HepG2 (cell line): ENCODE results near the gene TUFM. TPM values are rescaled to one million over a fixed set of nuclear protein-coding genes. Genes with fewer than 3 reads are reported as not detected.

Experiments
- ATF7 ChIP-seq, 2 experiments: fragments of 450-650 bp in 1 of 2; sonication (generic) in 1 of 2; formaldehyde crosslinking in 1 of 2; IDR thresholded peaks; 2 replicates each; pipeline versions ENCODE4 v1.4.0 to v1.6.1; 2016 to 2020; ENCODE audit warnings: antibody characterized with exemption in 1 of 2, mild to moderate bottlenecking in 1 of 2, missing genetic modification reagents in 1 of 2
- EP300 ChIP-seq, 3 experiments: sonication (generic) in 1 of 3; formaldehyde crosslinking in 1 of 3; IDR thresholded peaks; 2 replicates each; pipeline versions ENCODE4 v1.5.1 to v1.6.1; 2011 to 2020; ENCODE audit warnings: low read depth in 2 of 3, low read length in 2 of 3, borderline replicate concordance in 1 of 3, improper control_type of control experiment in 1 of 3, mild to moderate bottlenecking in 1 of 3, missing genetic modification reagents in 1 of 3, moderate library complexity in 1 of 3
- FOSL2 ChIP-seq: sonication (generic); formaldehyde crosslinking; IDR thresholded peaks from 2 replicates; pipeline ENCODE4 v1.4.0; 2020; ENCODE audit warnings: missing genetic modification reagents
- FOXA3 ChIP-seq: IDR thresholded peaks from 2 replicates; pipeline ENCODE4 v1.6.1; 2016; ENCODE audit warnings: missing genetic modification reagents, missing compliant biosample characterization
- PTBP1 ChIP-seq: fragments of 200-400 bp; formaldehyde crosslinking; IDR thresholded peaks from 2 replicates; pipeline ENCODE4 v1.6.1; 2018; ENCODE audit warnings: low read length, low read depth; ENCODE audit not compliant: poor library complexity, severe bottlenecking
- SAFB2 ChIP-seq: sonication (generic); formaldehyde crosslinking; IDR thresholded peaks from 2 replicates; pipeline ENCODE4 v1.5.1; 2020; ENCODE audit warnings: missing genetic modification reagents, low read depth, mild to moderate bottlenecking, borderline replicate concordance
- SRY ChIP-seq: sonication (generic); formaldehyde crosslinking; IDR thresholded peaks from 2 replicates; pipeline ENCODE4 v1.8.0; 2022; ENCODE audit warnings: mild to moderate bottlenecking, missing genetic modification reagents
- TBX3 ChIP-seq: fragments of 450-650 bp; IDR thresholded peaks from 2 replicates; pipeline ENCODE4 v1.6.1; 2017; ENCODE audit warnings: antibody characterized with exemption, mild to moderate bottlenecking, inconsistent platforms, borderline replicate concordance
- TRAFD1 ChIP-seq: sonication (generic); formaldehyde crosslinking; IDR thresholded peaks from 2 replicates; pipeline ENCODE4 v1.5.1; 2020; ENCODE audit warnings: missing genetic modification reagents, mild to moderate bottlenecking, borderline replicate concordance
- ZBTB10 ChIP-seq: sonication (generic); formaldehyde crosslinking; IDR thresholded peaks from 2 replicates; pipeline ENCODE4 v1.4.0; 2020; ENCODE audit warnings: missing genetic modification reagents, borderline replicate concordance
- ZNF101 ChIP-seq: sonication (generic); formaldehyde crosslinking; IDR thresholded peaks from 2 replicates; pipeline ENCODE4 v1.4.0; 2020; ENCODE audit warnings: mild to moderate bottlenecking, low read depth, missing genetic modification reagents, borderline replicate concordance
- ZNF124 ChIP-seq: sonication (generic); formaldehyde crosslinking; IDR thresholded peaks from 2 replicates; pipeline ENCODE4 v1.4.0; 2020; ENCODE audit warnings: missing genetic modification reagents
- ZNF224 ChIP-seq: sonication (generic); formaldehyde crosslinking; IDR thresholded peaks from 2 replicates; pipeline ENCODE4 v1.5.0; 2020; ENCODE audit warnings: mild to moderate bottlenecking, missing genetic modification reagents
- ZNF547 ChIP-seq: sonication (generic); formaldehyde crosslinking; IDR thresholded peaks from 2 replicates; pipeline ENCODE4 v1.5.1; 2020; ENCODE audit warnings: mild to moderate bottlenecking, missing genetic modification reagents
- ZNF781 ChIP-seq: sonication (generic); formaldehyde crosslinking; IDR thresholded peaks from 2 replicates; pipeline ENCODE4 v1.5.1; 2020; ENCODE audit warnings: borderline replicate concordance, mild to moderate bottlenecking, missing genetic modification reagents; ENCODE audit errors: not compliant biosample characterization
- ZNF883 ChIP-seq: sonication (generic); formaldehyde crosslinking; IDR thresholded peaks from 2 replicates; pipeline ENCODE4 v1.5.1; 2020; ENCODE audit warnings: mild to moderate bottlenecking, missing genetic modification reagents; ENCODE audit errors: not compliant biosample characterization
- ZNF891 ChIP-seq: sonication (generic); formaldehyde crosslinking; IDR thresholded peaks from 2 replicates; pipeline ENCODE4 v1.5.0; 2020; ENCODE audit warnings: mild to moderate bottlenecking, missing genetic modification reagents
- ZSCAN31 ChIP-seq: sonication (generic); formaldehyde crosslinking; IDR thresholded peaks from 2 replicates; pipeline ENCODE4 v1.5.0; 2020; ENCODE audit warnings: low read depth, mild to moderate bottlenecking, missing genetic modification reagents
- polyA plus RNA-seq, 8 experiments: library from polyadenylated mRNA; depleted of rRNA in 3 of 8; stranded (reverse) in 7 of 8; unstranded in 1 of 8; fragments of >200 nt; fragmentation: Illumina TruSeq in 4 of 8; extraction: Trizol in 4 of 8; gene quantifications; 2 replicates each; pipeline versions ENCODE4 v1.2.1 to v1.2.3, GENCODE V29; 2011 to 2016; ENCODE audit warnings: low read depth in 4 of 8, missing spikeins in 1 of 8, mixed read lengths in 1 of 8; ENCODE audit not compliant: insufficient read depth in 1 of 8
- total RNA-seq, 5 experiments: library from RNA; depleted of rRNA; stranded (reverse); fragments of >200 nt; fragmentation: Illumina TruSeq; extraction: Trizol; gene quantifications; 2 replicates each; pipeline ENCODE4 v1.2.3, GENCODE V29; 2016; ENCODE audit warnings: low read depth in 1 of 5
- TF ChIP-seq, protein P1 (sequence below): sonication (generic); formaldehyde crosslinking; IDR thresholded peaks from 2 replicates; pipeline ENCODE4 v1.5.1; 2020; ENCODE audit warnings: missing genetic modification reagents, mild to moderate bottlenecking, borderline replicate concordance
- TF ChIP-seq, protein P2 (sequence below): sonication (generic); formaldehyde crosslinking; IDR thresholded peaks from 2 replicates; pipeline ENCODE4 v1.8.0; 2022; ENCODE audit warnings: missing genetic modification reagents, mild to moderate bottlenecking, borderline replicate concordance

Gene TUFM
- total and polyA plus RNA-seq, 2 of the 13 experiments (the other 11 are each of a cell fraction or from before 2014, with no cell fraction given), result 206 to 298 TPM

GRCh38 chr16:28863929-28864793, 18.0 kb upstream of the TUFM start (continued):
- TF ChIP-seq ZNF883 (CRISPR knock-in tag), result peak; percentile 40
- TF ChIP-seq ZNF101 (CRISPR knock-in tag), result no peak
- TF ChIP-seq ZNF781, result peak; percentile 50
- TF ChIP-seq EP300 (IDR thresholded peaks at IDR 0.05; ENCODE audit: low read depth in 2 of 2, low read length in 2 of 2), result no peak; a peak in 1 of 4 replicates
- no peak for TF ChIP-seq EP300 (CRISPR knock-in tag; IDR thresholded peaks at IDR 0.05; ENCODE audit: borderline replicate concordance)
- 0 out of 2 replicates have a peak, but pooled peaks have one; percentile 11 for TF ChIP-seq FOSL2
- TF ChIP-seq ZNF224 (CRISPR knock-in tag), result no peak
- peak; percentile 9; the same call in 1 of the 2 replicates for TF ChIP-seq SAFB2
- TF ChIP-seq, protein P1, sequence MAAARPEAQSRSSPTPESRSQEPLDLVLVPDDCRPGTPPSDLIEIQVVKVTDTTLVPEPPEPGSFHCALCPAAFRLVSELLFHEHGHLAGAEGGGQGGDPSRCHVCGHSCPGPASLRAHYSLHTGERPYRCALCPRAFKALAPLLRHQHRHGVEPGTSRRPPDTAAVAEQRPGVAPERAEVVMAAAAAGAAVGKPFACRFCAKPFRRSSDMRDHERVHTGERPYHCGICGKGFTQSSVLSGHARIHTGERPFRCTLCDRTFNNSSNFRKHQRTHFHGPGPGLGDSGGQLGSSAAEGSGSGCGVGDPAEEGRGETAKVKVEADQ (CRISPR knock-in tag), result peak; percentile 54; the same call in 1 of the 2 replicates
- no peak for TF ChIP-seq ATF7 (IDR thresholded peaks at IDR 0.05)
- TF ChIP-seq ATF7 (CRISPR knock-in tag; IDR thresholded peaks at IDR 0.05), result no peak
- no peak for TF ChIP-seq ZNF547 (CRISPR knock-in tag)
- peak; percentile 13; the same call in 1 of the 2 replicates for TF ChIP-seq ZSCAN31 (CRISPR knock-in tag)
- TF ChIP-seq FOXA3 (CRISPR knock-in tag), result 0 out of 2 replicates have a peak, but pooled peaks have one; percentile 4
- TF ChIP-seq ZNF891 (CRISPR knock-in tag), result 0 out of 2 replicates have a peak, but pooled peaks have one; percentile 7
- 0 out of 2 replicates have a peak, but pooled peaks have one; percentile 11 for TF ChIP-seq ZNF124 (CRISPR knock-in tag)
- TF ChIP-seq, protein P2, sequence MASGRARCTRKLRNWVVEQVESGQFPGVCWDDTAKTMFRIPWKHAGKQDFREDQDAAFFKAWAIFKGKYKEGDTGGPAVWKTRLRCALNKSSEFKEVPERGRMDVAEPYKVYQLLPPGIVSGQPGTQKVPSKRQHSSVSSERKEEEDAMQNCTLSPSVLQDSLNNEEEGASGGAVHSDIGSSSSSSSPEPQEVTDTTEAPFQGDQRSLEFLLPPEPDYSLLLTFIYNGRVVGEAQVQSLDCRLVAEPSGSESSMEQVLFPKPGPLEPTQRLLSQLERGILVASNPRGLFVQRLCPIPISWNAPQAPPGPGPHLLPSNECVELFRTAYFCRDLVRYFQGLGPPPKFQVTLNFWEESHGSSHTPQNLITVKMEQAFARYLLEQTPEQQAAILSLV, result 0 out of 2 replicates have a peak, but pooled peaks have one; percentile 7
- no peak for TF ChIP-seq PTBP1
- no peak for TF ChIP-seq TBX3
- 0 out of 2 replicates have a peak, but pooled peaks have one; percentile 52 for TF ChIP-seq TRAFD1 (CRISPR knock-in tag)
- TF ChIP-seq ZBTB10 (CRISPR knock-in tag), result no peak
- no peak for TF ChIP-seq SRY (CRISPR knock-in tag)
